ENCODE data around the gene PHLDA1.

DNA sequence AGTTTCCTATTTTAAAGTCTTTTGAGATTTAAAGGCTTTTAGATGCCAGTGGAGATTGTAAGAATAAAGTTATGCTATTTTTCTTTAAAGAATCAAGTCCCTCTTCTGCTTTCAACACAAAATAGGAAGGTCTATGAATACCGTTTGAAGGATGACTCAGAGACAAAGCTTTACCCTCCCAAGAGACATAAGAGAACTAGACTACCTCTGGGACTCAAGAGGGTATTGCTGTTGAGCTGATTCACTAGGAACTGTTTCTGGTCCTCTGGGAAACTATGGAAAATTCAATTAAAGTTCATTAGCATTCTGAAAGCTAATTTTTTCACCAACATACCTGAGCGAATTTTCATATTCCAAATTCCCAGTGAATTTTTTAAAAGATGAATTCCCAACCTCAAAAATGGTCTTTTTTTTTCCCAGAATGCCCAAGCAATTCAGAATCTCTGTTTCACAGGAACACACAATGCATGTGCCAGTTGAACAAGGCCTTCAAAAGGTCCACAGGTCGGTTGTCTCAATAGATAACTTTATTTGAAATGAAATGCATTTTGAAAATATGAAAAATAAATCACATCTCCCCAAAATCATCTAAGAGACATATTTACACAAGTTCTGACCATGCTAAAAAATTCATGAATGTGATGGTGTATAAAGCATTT is 6.5 kb downstream of the PHLDA1 start:
- TF ChIP-seq TAF1 (IDR thresholded peaks at IDR 0.05; ENCODE audit: low read depth, low read length), result no peak
- TF ChIP-seq POLR2A (IDR thresholded peaks at IDR 0.05; ENCODE audit: low read depth, low read length), result no peak
- TF ChIP-seq POLR2AphosphoS5 (IDR thresholded peaks at IDR 0.05; ENCODE audit: low read depth, low read length), result no peak
- no peak for TF ChIP-seq SPI1 (IDR thresholded peaks at IDR 0.05; ENCODE audit: low read depth, low read length)
- TF ChIP-seq POU2F2 (IDR thresholded peaks at IDR 0.05; ENCODE audit: low read depth, low read length), result no peak
- TF ChIP-seq PAX5 (IDR thresholded peaks at IDR 0.05; ENCODE audit: insufficient read depth, low read length, severe bottlenecking), result no peak
